Trophoblast cell (in vitro differentiated cells and primary cell): Measurements from ENCODE around the gene TOMM40L.

Source experiments
- DNase-seq, 2 donors: peaks; one replicate each; pipeline ENCODE4 v3.0.0-alpha.2; 2016
- H2AFZ ChIP-seq: 2 replicates; pipeline ENCODE4 v1.6.1; 2013; ENCODE audit warnings: low read length, moderate library complexity, mild to moderate bottlenecking; ENCODE audit not compliant: insufficient read depth, poor library complexity
- H2AK5ac ChIP-seq: 2 replicates; pipeline ENCODE4 v1.6.1; 2013; ENCODE audit warnings: mild to moderate bottlenecking, low read length
- H2BK120ac ChIP-seq: 2 replicates; pipeline ENCODE4 v1.6.1; 2013; ENCODE audit warnings: low read length, mild to moderate bottlenecking, moderate library complexity; ENCODE audit not compliant: insufficient read depth, poor library complexity
- H2BK12ac ChIP-seq: 2 replicates; pipeline ENCODE4 v1.6.1; 2013; ENCODE audit warnings: mild to moderate bottlenecking, low read length, moderate library complexity
- H2BK5ac ChIP-seq: 2 replicates; pipeline ENCODE4 v1.6.1; 2013; ENCODE audit warnings: low read length, low read depth, moderate library complexity, mild to moderate bottlenecking; ENCODE audit not compliant: poor library complexity
- H3K14ac ChIP-seq: 2 replicates; pipeline ENCODE4 v1.6.1; 2013; ENCODE audit warnings: mild to moderate bottlenecking, low read length
- H3K18ac ChIP-seq: 2 replicates; pipeline ENCODE4 v1.6.1; 2013; ENCODE audit warnings: mild to moderate bottlenecking, low read length
- H3K23ac ChIP-seq: 2 replicates; pipeline ENCODE4 v1.6.1; 2013; ENCODE audit warnings: low read length
- H3K27ac ChIP-seq: 2 replicates; pipeline ENCODE4 v1.5.1; 2013; ENCODE audit warnings: low read depth, mild to moderate bottlenecking, inconsistent platforms, low read length, moderate library complexity
- H3K27me3 ChIP-seq: 2 replicates; pipeline ENCODE4 v1.6.1; 2013; ENCODE audit warnings: inconsistent platforms, mild to moderate bottlenecking, low read length, moderate library complexity; ENCODE audit not compliant: insufficient read depth
- H3K36me3 ChIP-seq, 2 experiments: 1 replicate in 1 of 2; 2 replicates in 1 of 2; pipeline ENCODE4 v1.6.1; 2013; ENCODE audit warnings: low read length in 2 of 2, mild to moderate bottlenecking in 2 of 2, moderate library complexity in 1 of 2; ENCODE audit not compliant: insufficient read depth in 2 of 2, control insufficient read depth in 1 of 2
- H3K4ac ChIP-seq: 2 replicates; pipeline ENCODE4 v1.6.1; 2013; ENCODE audit warnings: low read depth, mild to moderate bottlenecking, low read length, moderate library complexity
- H3K4me1 ChIP-seq, 2 experiments: 1 replicate in 1 of 2; 2 replicates in 1 of 2; pipeline ENCODE4 v1.6.1; 2013; ENCODE audit warnings: low read length in 2 of 2, mild to moderate bottlenecking in 2 of 2, moderate library complexity in 1 of 2; ENCODE audit not compliant: insufficient read depth in 2 of 2, control insufficient read depth in 1 of 2
- H3K4me2 ChIP-seq: 2 replicates; pipeline ENCODE4 v1.6.1; 2013; ENCODE audit warnings: inconsistent platforms, mild to moderate bottlenecking, low read length, moderate library complexity
- H3K4me3 ChIP-seq: 2 replicates; pipeline ENCODE4 v1.5.1; 2013; ENCODE audit warnings: mild to moderate bottlenecking, low read depth, low read length, inconsistent platforms
- H3K79me1 ChIP-seq: one replicate; pipeline ENCODE4 v1.6.1; 2013; ENCODE audit warnings: low read length
- H3K79me2 ChIP-seq: 2 replicates; pipeline ENCODE4 v1.6.1; 2013; ENCODE audit warnings: low read length, mild to moderate bottlenecking; ENCODE audit not compliant: control insufficient read depth, insufficient read depth, poor library complexity
- H3K9ac ChIP-seq: 2 replicates; pipeline ENCODE4 v1.6.1; 2013; ENCODE audit warnings: mild to moderate bottlenecking, low read length
- H3K9me3 ChIP-seq: 2 replicates; pipeline ENCODE4 v1.6.1; 2013; ENCODE audit warnings: low read depth, mild to moderate bottlenecking, control low read depth, inconsistent platforms, low read length; ENCODE audit not compliant: insufficient read depth
- H4K12ac ChIP-seq: 2 replicates; pipeline ENCODE4 v1.6.1; 2013; ENCODE audit warnings: low read depth, mild to moderate bottlenecking, low read length, moderate library complexity
- H4K8ac ChIP-seq: 2 replicates; pipeline ENCODE4 v1.6.1; 2013; ENCODE audit warnings: low read depth, mild to moderate bottlenecking, low read length, moderate library complexity
- H4K91ac ChIP-seq: one replicate; pipeline ENCODE4 v1.6.1; 2013; ENCODE audit warnings: low read depth, mild to moderate bottlenecking, low read length, moderate library complexity
- WGBS: extraction: QIAGEN DNeasy Blood & Tissue Kit; methylation state at CpG from one replicate; pipeline ENCODE4 v1.1.7; 2013; ENCODE audit warnings: missing lambda C conversion rate; ENCODE audit not compliant: insufficient read length, insufficient coverage; ENCODE audit errors: extremely low coverage; 5-methylcytosine and 5-hydroxymethylcytosine counted together

TOMM40L gene

GRCh38 chr1:161274874-161275273 is 49.0 kb downstream of the TOMM40L start:
- peak overlapping the region; percentile 43 for H3K27ac ChIP-seq
- no peak overlapping the region for H2AK5ac ChIP-seq
- H4K12ac ChIP-seq, result no peak overlapping the region
- H3K79me1 ChIP-seq, result no peaks in the 10 kb centered on the region
- H3K4ac ChIP-seq, result no peak overlapping the region
- H3K14ac ChIP-seq, result no peak overlapping the region
- DNase-seq, result peak; percentile 7 to 58
- H3K4me1 ChIP-seq, result peaks cover 8 to 14% of the 10 kb centered on the region in 2 experiments
- no peaks in the 10 kb centered on the region for H3K36me3 ChIP-seq
- no peak overlapping the region for H3K4me2 ChIP-seq
- H4K8ac ChIP-seq, result peak overlapping the region; percentile 9
- no peak overlapping the region for H3K23ac ChIP-seq
- no peak overlapping the region for H3K18ac ChIP-seq
- no peaks in the 10 kb centered on the region for H3K79me2 ChIP-seq
- H3K4me3 ChIP-seq, result no peak overlapping the region
- WGBS, result no CpG with 5 or more reads among the region's 3 CpGs
- no peak overlapping the region for H2BK12ac ChIP-seq
- H3K9me3 ChIP-seq, result no peaks in the 10 kb centered on the region
- no peak overlapping the region for H2BK5ac ChIP-seq
- no peaks in the 10 kb centered on the region for H3K27me3 ChIP-seq
- H2AFZ ChIP-seq, result no peak overlapping the region
- H4K91ac ChIP-seq, result no peak overlapping the region
- H3K9ac ChIP-seq, result no peak overlapping the region
- H2BK120ac ChIP-seq, result no peak overlapping the region
